GM12873 (cell line): ENCODE measurements around the gene SNRNP200.

Experiments used
- TF ChIP-seq, protein P1 (sequence below): IDR thresholded peaks from 2 replicates; pipeline ENCODE4 v1.5.1; 2012; ENCODE audit warnings: low read depth, mild to moderate bottlenecking, moderate library complexity, low read length, control low read depth; ENCODE audit not compliant: insufficient read depth; ENCODE audit errors: missing control alignments

SNRNP200 gene

DNA sequence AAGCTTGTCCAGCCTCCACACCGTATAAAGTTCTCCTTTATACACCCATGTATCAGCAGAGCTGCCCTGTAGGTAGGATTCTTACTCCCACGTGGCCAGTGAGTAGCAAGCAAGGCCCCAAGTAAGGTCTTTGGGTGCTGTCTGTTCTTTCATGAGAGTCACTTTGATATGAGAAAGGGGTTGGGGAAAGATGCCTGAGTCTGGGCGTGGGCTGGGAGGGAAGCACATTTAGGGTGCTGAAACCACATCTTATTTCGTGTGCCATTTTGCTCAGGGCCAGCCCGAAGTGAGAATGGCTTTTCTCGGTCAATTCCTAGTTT, 19.3 kb upstream of the SNRNP200 start:
- TF ChIP-seq, protein P1, sequence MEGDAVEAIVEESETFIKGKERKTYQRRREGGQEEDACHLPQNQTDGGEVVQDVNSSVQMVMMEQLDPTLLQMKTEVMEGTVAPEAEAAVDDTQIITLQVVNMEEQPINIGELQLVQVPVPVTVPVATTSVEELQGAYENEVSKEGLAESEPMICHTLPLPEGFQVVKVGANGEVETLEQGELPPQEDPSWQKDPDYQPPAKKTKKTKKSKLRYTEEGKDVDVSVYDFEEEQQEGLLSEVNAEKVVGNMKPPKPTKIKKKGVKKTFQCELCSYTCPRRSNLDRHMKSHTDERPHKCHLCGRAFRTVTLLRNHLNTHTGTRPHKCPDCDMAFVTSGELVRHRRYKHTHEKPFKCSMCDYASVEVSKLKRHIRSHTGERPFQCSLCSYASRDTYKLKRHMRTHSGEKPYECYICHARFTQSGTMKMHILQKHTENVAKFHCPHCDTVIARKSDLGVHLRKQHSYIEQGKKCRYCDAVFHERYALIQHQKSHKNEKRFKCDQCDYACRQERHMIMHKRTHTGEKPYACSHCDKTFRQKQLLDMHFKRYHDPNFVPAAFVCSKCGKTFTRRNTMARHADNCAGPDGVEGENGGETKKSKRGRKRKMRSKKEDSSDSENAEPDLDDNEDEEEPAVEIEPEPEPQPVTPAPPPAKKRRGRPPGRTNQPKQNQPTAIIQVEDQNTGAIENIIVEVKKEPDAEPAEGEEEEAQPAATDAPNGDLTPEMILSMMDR = no peak

DNA sequence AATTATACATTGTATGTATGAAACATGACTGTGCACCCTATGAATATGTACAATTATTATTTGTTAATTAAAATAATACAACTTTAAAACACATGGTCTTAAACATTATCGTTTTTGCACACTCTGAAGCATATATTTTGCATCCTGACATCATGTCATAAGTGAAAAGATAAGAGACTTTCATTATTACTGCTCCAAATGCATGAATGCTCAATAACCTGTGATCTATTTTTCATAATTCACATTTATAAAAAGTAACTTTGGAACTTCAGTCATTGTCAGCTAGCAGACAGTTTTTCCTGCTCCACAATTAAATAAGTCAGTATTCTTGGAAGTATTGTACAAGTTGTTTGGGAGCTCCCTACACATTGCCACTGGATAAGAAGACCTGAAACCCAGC, 18.5 kb upstream of the SNRNP200 start:
- TF ChIP-seq, protein P1 = no peak

DNA sequence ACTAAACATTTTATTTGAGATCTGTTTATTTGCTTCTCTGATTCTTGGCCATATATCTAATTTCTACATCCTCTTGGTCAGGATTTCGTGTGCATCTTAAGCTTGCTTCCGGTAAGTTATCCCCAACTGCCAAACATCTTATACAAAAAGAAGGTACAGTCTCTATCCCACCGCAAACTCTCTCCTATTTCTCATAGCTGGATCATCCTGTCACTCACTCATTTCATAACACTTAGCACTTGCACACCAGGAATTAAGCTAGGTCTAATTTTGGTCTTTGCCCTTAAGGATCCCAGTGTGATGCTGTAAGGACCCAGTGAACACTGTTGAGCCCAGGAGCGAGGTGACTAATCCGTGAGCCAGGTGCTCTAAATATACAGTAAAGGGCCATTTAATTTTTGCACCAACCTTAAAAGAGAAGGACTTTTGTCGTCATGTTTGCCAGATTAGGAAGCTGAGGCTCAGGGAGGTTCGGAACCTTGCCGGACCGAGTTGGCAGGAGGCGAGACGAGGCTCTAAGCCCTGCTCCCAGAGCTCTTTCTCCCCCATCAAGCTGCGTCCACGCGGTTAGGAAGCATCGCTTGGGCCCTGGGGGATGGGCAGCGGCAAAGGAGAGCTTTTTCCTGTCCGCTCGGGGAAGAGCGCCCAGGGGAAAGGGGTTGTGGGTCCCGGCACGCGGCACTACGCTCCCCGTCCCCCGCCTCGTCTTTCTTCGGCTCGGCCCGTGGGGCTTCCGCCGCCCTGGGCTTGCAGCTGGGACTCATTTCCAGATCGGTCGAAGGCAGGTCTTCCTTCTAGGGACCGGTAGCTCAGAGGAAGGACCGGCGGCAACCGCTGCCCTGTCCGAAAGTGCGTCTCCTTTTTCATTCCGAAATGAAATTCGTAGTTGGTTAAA, 15.6 kb upstream of the SNRNP200 start:
- TF ChIP-seq, protein P1 = no peak

- TF ChIP-seq, protein P1 = no peak
Measured at GRCh38 chr2:96320326-96320725, 15.0 kb upstream of the SNRNP200 start.

- TF ChIP-seq, protein P1 = no peak
Measured at GRCh38 chr2:96319396-96319795, 14.1 kb upstream of the SNRNP200 start.

- TF ChIP-seq, protein P1 = no peak
Measured at GRCh38 chr2:96318723-96319122, 13.4 kb upstream of the SNRNP200 start.

DNA sequence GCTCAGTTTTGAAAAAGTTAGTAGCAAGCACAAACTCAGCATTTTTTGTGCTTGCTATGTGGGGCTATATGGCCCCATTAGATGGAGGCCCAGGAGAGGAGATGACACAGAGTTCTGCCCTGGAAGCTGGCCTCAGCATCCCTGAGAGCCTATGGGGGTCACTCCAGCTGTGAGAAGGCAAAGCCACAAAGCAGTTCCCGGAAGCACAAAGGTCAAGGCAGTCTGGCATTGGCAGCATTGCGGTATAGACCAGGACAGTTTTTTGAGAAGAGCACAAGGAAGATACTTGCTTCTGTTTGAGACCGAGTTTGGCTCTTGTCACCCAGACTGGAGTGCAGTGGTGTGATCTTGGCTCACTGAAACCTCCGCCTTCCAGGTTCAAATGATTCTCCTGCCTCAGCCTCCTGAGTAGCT, 12.2 kb upstream of the SNRNP200 start:
- TF ChIP-seq, protein P1 = no peak
